DMS 273 treated with DMSO at 0.1 percent for 48 hours (cell line): Measurements from ENCODE around the gene CTR9.

Experiments used
- DNase-seq: peaks from one replicate; lab custom pipeline; 2025; lab: John Stamatoyannopoulos, UW

CTR9 gene

GRCh38 chr11:10750838-10751580 lies at the start of gene CTR9:
TSS of gene CTR9 (plus strand) at chr11:10751246. CDS start at chr11:10751413, 167 bp downstream.
- DNase-seq, result peak; percentile 71

GRCh38 chr11:10701982-10702381 lies 49.1 kb upstream of the CTR9 start:
- no peak for DNase-seq

DNA sequence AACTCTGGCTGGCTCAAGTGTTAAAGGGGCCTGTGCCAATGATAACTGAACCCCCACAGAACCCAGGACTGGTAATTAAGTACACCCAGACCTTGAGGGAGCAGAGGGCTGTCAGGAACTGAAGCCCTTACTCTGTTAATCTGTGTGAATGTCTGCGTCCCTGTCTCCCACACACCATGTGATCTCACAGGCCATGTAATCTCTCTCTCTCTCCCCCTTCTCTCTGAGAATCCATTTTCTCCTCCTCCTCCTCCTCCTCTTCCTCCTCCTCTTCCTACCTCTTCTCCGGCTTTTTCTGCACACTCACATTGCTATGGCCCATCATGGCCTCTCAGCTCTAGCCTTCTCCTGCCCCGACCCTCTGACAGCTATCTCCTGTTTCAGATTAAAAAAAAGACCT lies 42.9 kb upstream of the CTR9 start:
- no peak for DNase-seq

DNA sequence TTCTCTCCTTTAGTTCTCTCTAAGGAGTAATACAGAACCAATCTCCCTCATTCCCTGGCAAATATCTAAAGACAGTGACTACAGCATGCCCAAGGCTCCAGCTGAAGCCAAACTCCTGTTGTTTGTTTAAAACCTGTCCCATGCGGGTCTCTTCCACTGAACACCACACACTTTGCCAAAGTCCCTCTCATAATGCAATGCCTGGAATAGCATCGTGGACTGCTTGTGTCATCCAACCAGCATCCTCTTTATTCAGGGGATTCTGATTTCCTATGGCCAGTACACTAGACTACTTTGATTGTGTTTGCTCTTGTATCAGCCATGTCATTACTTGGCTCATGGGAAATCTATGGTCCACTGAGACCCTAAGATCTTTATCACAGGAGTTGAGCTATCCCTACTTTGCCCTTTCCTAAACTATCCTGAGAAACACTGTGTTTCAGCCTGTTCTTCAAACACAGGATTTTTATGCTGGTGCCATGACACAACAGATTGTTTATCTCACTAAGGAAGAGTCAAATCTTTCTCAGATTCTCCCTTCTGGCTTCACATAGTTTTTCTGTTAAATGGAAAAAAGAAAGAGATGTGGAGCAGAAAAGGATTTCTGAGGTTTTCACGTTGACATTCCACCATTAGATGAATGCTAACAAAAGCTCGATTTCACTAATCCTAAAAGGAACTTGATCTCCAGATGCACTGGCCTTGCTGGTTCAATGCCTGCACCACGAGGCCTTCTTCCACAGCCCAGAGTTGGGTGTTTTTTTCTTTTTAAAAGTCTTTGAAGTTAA lies 41.6 kb upstream of the CTR9 start:
- no peak for DNase-seq

GRCh38 chr11:10715571-10715970 lies 35.5 kb upstream of the CTR9 start:
- DNase-seq, result no peak

GRCh38 chr11:10716122-10716521 lies 34.9 kb upstream of the CTR9 start:
- DNase-seq, result no peak

DNA sequence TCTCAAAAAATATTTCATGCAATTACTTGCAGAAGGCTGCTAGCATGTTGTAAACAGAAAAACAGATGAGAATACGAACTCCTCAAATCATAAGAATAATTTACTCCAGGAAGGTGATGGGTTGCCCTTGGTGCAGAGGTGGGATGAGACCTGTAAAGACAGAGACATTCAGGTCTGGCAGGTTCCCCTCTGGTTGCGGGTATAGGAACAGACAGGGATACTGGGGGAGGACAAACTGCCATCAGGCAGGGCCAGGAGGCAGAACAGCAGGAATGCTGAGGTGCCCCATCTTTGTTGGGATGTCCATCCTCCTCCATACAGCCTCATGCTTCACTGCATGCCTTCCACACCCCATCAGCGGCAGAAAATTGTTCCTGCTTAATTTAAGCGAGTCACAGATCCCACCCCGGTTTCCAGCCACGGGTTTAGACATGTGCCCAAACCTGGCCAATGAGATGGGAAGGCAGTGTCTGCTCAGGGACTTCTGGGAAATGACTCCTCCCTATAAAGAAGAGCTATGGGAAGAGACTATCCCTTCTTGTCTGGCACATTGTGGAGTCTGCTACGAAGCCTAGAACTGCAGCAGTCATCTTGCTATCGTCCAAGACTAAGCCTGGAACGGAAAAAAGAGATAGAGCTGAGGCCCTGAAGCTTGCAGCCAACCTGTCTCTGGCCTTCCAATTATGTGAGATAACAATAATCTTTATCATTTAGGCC lies 34.3 kb upstream of the CTR9 start:
- DNase-seq, result no peak

- DNase-seq, result no peak
Observed at GRCh38 chr11:10719616-10720015, 31.4 kb upstream of the CTR9 start.

- no peak for DNase-seq
Observed at GRCh38 chr11:10720881-10721376, 30.1 kb upstream of the CTR9 start.

- DNase-seq, result no peak
Observed at GRCh38 chr11:10722307-10722706, 28.7 kb upstream of the CTR9 start.

- no peak for DNase-seq
Observed at GRCh38 chr11:10725114-10725906, 25.7 kb upstream of the CTR9 start.

DNA sequence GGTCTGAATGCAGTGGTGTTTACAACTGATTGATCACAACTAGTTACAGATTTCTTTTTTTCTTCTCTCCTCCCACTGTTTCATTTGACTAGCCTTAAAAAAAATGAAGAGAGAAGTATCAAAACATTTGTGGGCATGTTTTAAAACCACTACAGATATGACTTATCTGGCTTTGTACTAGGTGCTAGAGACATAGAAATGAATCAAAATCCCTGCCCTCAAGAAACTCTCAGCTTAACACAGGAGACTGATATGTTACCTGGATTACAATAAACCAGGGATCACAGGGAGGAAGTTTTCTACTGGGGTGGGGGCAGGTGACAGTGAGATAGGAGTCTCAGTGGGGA lies 25.2 kb upstream of the CTR9 start:
- no peak for DNase-seq

DNA sequence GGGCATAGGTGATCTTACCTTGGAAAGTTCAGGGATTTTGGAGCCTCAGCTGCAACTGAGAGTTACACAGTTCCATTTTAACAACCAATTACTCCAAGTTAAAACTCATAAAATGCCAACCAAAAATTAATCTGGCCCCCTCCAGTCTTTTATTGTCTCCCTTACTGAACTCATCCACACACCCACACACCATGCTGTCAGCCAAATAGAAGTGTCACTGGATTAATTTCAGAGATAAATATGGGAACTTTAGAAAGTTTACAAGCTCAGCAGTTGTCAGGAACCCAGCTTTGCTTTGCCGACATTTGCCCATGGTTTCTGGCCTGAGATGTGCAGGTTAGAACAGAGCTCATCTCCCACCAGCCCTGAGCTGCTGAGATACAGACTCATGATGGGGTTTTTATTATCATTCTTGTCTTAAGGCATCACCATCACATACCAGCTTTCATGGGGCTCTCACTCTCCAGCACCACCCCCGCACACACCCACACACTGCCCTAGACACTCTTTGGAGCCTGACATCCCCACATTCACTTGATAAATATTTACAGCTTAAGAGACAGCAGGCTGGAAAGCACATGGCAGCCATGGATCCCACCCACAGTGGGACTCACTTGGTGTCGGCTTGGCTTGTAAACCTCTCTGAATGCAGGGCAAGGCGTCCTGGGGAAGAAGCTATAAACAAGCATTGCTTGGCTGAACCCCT lies 23.7 kb upstream of the CTR9 start:
- DNase-seq, result no peak

DNA sequence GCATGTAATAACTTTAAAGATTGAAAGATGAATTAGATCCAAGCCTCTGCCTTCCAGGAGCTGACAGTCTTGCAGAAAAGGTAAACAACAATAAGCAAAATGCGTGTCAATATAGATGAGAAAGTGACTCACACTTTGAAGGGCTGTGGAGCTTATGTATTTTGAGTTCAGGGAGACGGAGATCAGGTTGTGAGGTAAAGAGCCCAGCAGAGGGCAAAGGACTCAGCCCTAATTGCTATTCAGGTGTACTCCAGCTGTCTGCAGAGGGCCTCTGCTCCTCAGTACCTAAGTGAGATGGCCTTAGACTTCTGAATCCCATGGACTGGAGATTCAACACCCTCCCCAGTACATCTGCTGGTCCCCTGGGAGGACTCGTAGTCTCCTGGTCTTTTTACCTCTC lies 22.9 kb upstream of the CTR9 start:
- DNase-seq, result no peak

- no peak for DNase-seq
Observed at GRCh38 chr11:10728789-10729472, 22.1 kb upstream of the CTR9 start.

DNA sequence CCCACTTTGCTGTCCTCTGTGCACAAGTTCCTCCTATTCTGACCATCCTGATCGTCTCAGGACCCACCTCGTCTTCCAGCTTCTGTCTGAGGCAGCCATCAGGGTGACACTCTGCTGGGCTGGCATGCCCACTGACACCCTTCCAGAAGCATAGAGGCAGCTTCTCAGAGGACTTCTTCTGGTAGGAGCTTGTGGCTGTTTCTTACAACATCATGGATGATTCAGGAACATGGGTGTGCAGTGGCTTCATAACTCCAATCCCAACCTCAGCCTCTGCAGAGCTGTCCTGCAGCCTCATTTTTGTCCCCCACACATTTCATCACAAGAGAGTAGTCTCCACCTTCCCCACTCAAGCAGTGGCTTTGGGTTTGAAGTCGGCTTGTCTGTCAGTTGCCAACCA lies 20.9 kb upstream of the CTR9 start:
- no peak for DNase-seq

DNA sequence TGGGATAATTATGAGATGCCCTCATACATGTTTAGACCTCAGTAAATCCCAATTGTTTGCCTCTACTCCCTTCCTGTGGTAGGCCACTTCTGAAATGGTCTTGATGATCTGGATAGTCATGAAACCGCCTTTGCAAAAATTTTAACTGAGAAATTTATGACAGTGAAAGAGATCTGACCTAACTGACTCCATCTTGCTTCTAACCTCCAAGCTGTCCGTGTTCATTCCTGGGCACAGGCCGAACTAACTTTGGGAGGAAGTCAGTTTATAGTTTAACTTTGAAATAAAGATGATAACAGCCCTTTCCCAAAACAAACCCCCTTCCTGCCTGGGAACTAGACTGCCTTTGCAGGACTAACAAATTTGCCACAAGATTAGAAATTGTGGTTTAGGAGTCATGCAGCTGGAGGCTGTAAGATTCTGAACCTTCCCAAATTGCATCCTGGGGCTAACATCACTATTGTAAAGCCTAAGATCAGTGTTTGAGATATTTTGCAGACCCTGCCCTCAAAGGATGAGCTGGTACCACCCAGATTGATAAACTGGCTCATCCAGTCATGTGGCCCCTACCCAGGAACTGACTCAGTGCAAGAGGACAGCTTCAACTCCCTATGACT lies 19.9 kb upstream of the CTR9 start:
- no peak for DNase-seq

DNA sequence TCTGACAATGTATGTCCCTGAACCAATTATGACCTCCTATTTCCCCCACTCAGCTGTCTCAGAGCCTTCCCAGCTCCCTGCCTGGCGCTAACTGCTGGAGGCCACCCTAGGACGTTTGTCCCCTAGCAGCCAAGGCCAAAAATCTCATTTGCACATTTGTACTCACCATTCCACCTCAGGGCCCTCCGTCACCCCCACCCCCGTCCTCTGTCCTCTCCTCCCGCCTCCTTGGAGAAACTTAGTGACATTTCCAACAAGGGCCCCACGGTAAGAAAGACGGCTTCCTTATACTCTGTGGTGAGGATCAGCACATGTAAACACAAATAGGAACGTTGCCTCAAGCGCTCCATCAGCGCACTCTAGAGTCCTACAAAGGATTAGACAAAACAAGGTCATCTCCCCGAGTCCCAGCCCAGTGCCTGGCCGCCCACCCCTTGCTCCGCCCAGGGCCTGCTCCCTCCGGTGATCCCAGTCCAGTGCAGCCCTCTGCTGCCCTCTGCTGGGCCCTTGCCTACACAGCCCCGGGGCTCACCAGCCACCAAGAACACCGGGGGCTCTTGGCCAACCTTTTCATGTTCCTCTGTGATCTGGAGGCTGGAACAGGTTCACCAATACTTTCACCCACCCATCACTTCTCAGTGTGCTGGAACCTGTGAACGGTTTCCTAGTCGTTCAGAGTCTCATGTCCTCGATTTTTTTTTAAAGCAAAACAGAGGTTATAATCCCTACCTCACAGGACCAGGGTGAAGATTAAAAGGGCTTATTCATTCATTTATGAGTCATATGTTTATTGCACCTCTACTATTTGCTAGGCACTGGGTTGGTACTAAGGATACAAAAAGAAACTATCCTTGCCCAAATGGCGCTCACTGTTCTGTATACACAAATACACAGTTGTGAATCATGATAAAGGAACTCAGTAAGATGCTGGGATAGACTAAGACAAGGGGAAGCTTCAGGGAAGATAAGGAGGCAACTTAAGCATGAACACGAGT lies 15.3 kb upstream of the CTR9 start:
- peak; percentile 75 for DNase-seq
